Fibroblast of villous mesenchyme (primary cell): ENCODE results near the gene CDH4. TPM values are rescaled to one million over a fixed set of nuclear protein-coding genes. Genes with fewer than 3 reads are reported as not detected.

Source experiments
- DNase-seq: peaks from one replicate; pipeline ENCODE4 v3.0.0-alpha.2; 2010; ENCODE audit warnings: low read depth
- H3K4me3 ChIP-seq: 2 replicates; pipeline ENCODE4 v1.5.1; 2011; ENCODE audit warnings: low read depth, mild to moderate bottlenecking, low read length
- CTCF ChIP-seq: IDR thresholded peaks from 2 replicates; pipeline ENCODE4 v1.5.1; 2012; ENCODE audit warnings: low read depth, mild to moderate bottlenecking, low read length; ENCODE audit not compliant: insufficient read depth
- total RNA-seq: library from RNA; depleted of rRNA; stranded (reverse); fragments of >200 nt; gene quantifications from 2 replicates; pipeline ENCODE4 v1.2.3, GENCODE V29; 2012

CDH4 gene
- total RNA-seq, 1 donor: 1.7 TPM

DNA sequence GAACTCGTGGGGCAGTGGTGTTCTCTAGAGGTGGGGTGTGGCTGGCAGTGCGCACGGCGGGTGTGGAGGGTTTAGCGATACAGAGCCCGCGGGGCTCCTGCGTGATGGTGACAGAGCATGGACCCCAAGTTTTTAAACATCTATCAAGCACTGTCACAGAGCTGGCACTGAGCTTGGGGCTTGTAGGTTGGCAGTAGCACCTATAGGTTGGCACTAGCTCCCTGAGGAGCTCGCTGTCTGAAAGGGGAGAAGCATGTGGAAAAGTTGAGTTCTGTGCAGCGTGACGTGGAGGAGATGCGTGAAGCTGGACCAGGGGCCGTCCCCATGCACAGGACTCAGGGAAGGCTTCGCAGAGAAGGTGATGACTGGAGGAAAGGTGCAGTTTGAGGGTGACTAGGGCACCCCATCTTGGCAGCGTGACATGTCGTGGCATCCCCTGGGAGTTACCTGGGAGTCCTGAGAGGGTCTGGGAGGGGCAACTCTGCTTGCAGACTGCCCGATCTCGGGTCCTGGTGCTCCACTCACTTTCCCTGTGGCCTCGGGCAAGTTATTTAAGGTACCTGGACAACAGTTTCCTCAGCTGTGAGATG, 122.0 kb downstream of the CDH4 start:
- DNase-seq: no peak
- no peak overlapping the region for H3K4me3 ChIP-seq
- no peak for TF ChIP-seq CTCF

DNA sequence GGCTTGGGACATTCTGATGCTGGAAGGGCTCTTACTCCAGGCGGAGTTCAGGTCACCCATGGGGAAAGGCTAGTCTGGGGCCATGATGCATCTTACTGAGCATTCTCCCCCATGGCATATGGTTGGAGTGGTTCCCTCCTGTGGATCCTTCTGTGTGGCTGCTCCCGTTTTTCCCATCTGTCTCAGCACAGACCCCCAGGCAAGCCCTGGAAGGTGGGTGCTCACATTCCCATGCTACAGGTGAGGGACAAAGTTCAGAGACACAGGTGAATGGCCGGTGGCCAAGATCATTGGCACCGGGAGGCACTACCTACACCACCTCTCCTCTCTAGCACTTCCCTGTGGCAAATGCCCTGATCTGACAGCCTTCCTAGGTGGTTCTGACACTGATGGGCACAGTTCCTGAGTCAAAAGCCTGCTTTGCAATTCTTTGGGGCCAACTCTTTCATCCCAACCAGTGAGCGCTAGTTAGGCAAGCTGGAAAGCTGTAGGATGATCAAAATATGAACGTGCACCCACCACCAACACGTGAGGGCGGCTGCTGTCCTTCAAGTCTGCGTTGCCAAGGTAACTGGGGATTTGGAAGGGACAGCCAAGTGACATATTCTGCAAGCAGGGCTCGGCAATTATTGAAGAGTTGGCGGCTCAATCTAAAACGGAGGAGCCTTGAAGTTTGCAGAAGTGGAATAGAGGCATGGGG, 124.6 kb downstream of the CDH4 start:
- no peak for DNase-seq
- no peak overlapping the region for H3K4me3 ChIP-seq
- no peak for TF ChIP-seq CTCF

DNA sequence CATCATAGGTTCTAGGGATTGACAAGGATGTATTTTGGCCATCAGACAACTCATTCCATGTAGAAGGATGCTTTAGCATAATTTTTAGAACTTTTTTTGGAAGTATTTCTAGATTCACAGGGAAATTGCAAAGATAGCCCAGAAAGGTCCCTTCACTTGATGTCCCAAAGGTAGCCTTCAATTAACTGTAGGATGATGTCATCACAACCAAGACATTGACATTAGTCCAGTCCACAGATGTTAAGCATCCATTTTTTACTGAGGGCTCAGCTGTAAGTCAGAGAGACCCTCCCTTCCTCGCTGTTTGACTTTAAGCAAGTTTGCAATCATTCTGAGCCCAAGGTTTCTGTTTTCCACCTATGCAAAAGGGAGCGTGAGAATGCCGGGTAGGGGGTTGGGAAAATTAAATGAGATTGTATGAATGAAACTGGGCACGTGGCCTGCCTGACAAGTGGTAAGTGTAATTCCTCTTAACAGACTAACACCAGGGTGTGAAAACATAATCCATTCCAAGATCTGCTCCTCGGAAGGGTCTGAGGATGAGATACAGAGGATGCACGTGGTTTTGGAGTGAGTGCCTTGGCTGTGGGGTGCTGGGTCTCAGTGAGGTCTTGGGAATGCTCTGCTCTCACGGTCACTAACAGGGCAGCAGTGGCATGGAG, 126.8 kb downstream of the CDH4 start:
- H3K4me3 ChIP-seq: no peak overlapping the region
- no peak for DNase-seq
- TF ChIP-seq CTCF: no peak

DNA sequence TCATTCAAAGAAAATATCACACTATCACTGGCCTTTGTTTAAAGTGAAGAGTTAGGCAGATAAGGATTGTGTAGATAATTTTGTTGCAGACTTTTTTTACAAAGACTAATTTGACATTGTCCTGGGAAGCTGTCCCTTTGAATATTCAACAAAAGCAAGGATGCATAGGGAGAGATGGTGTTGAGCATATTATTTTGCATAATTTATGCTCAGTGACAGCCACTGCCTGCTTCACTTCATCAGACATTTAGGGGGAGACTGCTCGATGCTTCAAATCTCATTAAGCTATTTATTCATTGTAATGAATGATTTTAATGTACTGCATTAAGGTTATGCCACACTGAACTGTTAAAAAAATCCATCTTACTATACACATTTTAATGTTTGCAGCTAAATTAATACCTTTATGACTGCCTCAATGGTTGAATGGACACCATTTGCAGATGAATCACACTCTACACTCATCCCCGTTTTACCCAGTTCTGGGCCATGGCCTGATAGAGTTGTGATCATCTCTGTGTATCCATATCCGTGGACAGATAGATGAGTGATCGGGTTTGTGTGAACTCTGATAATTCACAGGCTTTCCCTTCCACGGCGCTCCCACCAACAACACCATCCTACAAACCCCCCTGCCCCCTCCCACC, 128.0 kb downstream of the CDH4 start:
- H3K4me3 ChIP-seq: no peak overlapping the region
- no peak for TF ChIP-seq CTCF
- no peak for DNase-seq

DNA sequence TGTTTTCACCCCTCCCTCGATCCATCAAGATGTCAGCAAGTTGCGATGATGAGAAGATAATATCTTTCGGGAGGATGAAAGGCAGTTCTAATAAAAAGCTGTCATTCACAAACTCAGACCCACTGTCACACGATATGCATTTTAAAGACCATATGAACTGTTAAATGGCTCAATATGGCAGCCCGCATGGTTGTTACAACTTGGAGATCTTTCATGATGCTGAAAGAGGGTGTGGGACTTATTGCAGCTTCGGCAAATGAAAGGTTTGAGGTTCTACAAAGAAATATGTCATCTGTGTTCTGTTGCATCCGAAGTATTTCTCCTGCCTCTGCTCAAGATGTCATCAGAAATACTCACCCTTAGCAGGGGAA, 128.5 kb downstream of the CDH4 start:
- no peak overlapping the region for H3K4me3 ChIP-seq
- no peak for TF ChIP-seq CTCF
- DNase-seq: no peak

GRCh38 chr20:61382194-61382593, 130.1 kb downstream of the CDH4 start:
- no peak for DNase-seq
- TF ChIP-seq CTCF: no peak
- no peak overlapping the region for H3K4me3 ChIP-seq
